Liver (tissue), 9 donors: ENCODE data around the gene EME1. TPM values are rescaled to one million over a fixed set of nuclear protein-coding genes. Genes with fewer than 3 reads are reported as not detected.

Experiments
- DNase-seq: peaks from one replicate; pipeline ENCODE4 v3.0.0-alpha.2; 2017; ENCODE audit warnings: low spot score
- H3K27ac ChIP-seq, 2 donors: one replicate each; pipeline ENCODE4 v1.7.0; 2013; ENCODE audit warnings: inconsistent platforms in 2 of 2, low read length in 2 of 2, control low read depth in 1 of 2, low read depth in 1 of 2, mild to moderate bottlenecking in 1 of 2
- H3K27me3 ChIP-seq, 4 donors: one replicate each; pipeline versions ENCODE4 v1.6.1 to v1.7.0; 2013; ENCODE audit warnings: low read length in 3 of 4, inconsistent platforms in 1 of 4, mild to moderate bottlenecking in 1 of 4, moderate library complexity in 1 of 4; ENCODE audit not compliant: control insufficient read depth in 4 of 4, insufficient read depth in 4 of 4
- H3K36me3 ChIP-seq, 4 donors: one replicate each; pipeline versions ENCODE4 v1.6.1 to v1.7.0; 2013; ENCODE audit warnings: low read length in 3 of 4, mild to moderate bottlenecking in 3 of 4, low read depth in 1 of 4, moderate library complexity in 1 of 4; ENCODE audit not compliant: control insufficient read depth in 4 of 4, insufficient read depth in 3 of 4
- H3K4me1 ChIP-seq, 4 donors: one replicate each; pipeline versions ENCODE4 v1.6.1 to v1.7.0; 2013; ENCODE audit warnings: low read length in 3 of 4, mild to moderate bottlenecking in 3 of 4, moderate library complexity in 1 of 4; ENCODE audit not compliant: control insufficient read depth in 4 of 4, insufficient read depth in 4 of 4
- H3K4me3 ChIP-seq, 3 donors: one replicate each; pipeline versions ENCODE4 v1.6.1 to v1.7.0; 2013; ENCODE audit warnings: low read length in 3 of 3, control low read depth in 1 of 3, low read depth in 1 of 3, mild to moderate bottlenecking in 1 of 3
- H3K9ac ChIP-seq, 2 donors: one replicate each; pipeline ENCODE4 v1.7.0; 2013; ENCODE audit warnings: low read length in 2 of 2, mild to moderate bottlenecking in 2 of 2, moderate library complexity in 2 of 2, control low read depth in 1 of 2, low read depth in 1 of 2
- H3K9me3 ChIP-seq, 4 donors: one replicate each; pipeline versions ENCODE4 v1.6.1 to v1.7.0; 2013; ENCODE audit warnings: low read length in 3 of 4; ENCODE audit not compliant: control insufficient read depth in 4 of 4
- ATF3 ChIP-seq: IDR thresholded peaks from 2 replicates; pipeline ENCODE4 v1.6.1; 2016; ENCODE audit warnings: antibody characterized with exemption
- CTCF ChIP-seq: fragments of 150-350 bp; IDR thresholded peaks from 2 replicates; pipeline ENCODE4 v1.5.1; 2017; ENCODE audit warnings: improper control_type of control experiment, low read depth, low read length; ENCODE audit not compliant: missing input control
- EGR1 ChIP-seq, 2 donors: IDR thresholded peaks; 2 replicates each; pipeline ENCODE4 v1.6.1; 2016 to 2018; ENCODE audit warnings: antibody characterized with exemption in 2 of 2, low read depth in 2 of 2
- FOXA1 ChIP-seq: IDR thresholded peaks from 2 replicates; pipeline ENCODE4 v1.6.1; 2016; ENCODE audit warnings: antibody characterized with exemption
- GABPA ChIP-seq, 2 donors: IDR thresholded peaks in 1 of 2; conservative IDR thresholded peaks in 1 of 2; 2 replicates each; pipeline ENCODE4 v1.6.1; 2016; ENCODE audit warnings: antibody characterized with exemption in 2 of 2, mild to moderate bottlenecking in 1 of 2, moderate library complexity in 1 of 2
- HNF4A ChIP-seq, 2 donors: conservative IDR thresholded peaks; 2 replicates each; pipeline ENCODE4 v1.6.1; 2016; ENCODE audit warnings: antibody characterized with exemption in 2 of 2, mild to moderate bottlenecking in 2 of 2
- HNF4G ChIP-seq: IDR thresholded peaks from 2 replicates; pipeline ENCODE4 v1.6.1; 2016; ENCODE audit warnings: antibody characterized with exemption
- JUND ChIP-seq, 2 donors: IDR thresholded peaks; 2 replicates each; pipeline ENCODE4 v1.6.1; 2016; ENCODE audit warnings: antibody characterized with exemption in 2 of 2
- MAX ChIP-seq: IDR thresholded peaks from 2 replicates; pipeline ENCODE4 v1.6.1; 2016; ENCODE audit warnings: antibody characterized with exemption
- NR2F2 ChIP-seq: IDR thresholded peaks from 2 replicates; pipeline ENCODE4 v1.6.1; 2016; ENCODE audit warnings: antibody characterized with exemption
- REST ChIP-seq: IDR thresholded peaks from 2 replicates; pipeline ENCODE4 v1.6.1; 2016; ENCODE audit warnings: antibody characterized with exemption, mild to moderate bottlenecking
- RXRA ChIP-seq, 2 donors: IDR thresholded peaks; 2 replicates each; pipeline ENCODE4 v1.6.1; 2017 to 2018; ENCODE audit warnings: antibody characterized with exemption in 2 of 2, mild to moderate bottlenecking in 1 of 2
- SP1 ChIP-seq: IDR thresholded peaks from 2 replicates; pipeline ENCODE4 v1.6.1; 2018; ENCODE audit warnings: antibody characterized with exemption, mild to moderate bottlenecking
- TAF1 ChIP-seq: conservative IDR thresholded peaks from 2 replicates; pipeline ENCODE4 v1.6.1; 2016; ENCODE audit warnings: antibody characterized with exemption, mild to moderate bottlenecking
- YY1 ChIP-seq: IDR thresholded peaks from 2 replicates; pipeline ENCODE4 v1.6.1; 2016; ENCODE audit warnings: antibody characterized with exemption, mild to moderate bottlenecking
- WGBS: extraction: QIAGEN DNeasy Blood & Tissue Kit; methylation state at CpG from one replicate; pipeline ENCODE4 v1.1.7; 2013; 5-methylcytosine and 5-hydroxymethylcytosine counted together
- polyA plus RNA-seq, 2 donors: library from polyadenylated mRNA; stranded (reverse) in 1 of 2; unstranded in 1 of 2; fragments of 200-250 nt in 1 of 2; fragments of >200 nt in 1 of 2; fragmentation: Nextera tagmentation in 1 of 2; extraction: Ambion mirVana in 1 of 2; gene quantifications; one replicate each; pipeline versions ENCODE4 v1.2.1 to v1.2.3, GENCODE V29; 2013 to 2015
- total RNA-seq, 2 donors: library from RNA; depleted of rRNA; stranded (reverse); fragments of >200 nt; gene quantifications; one replicate each; pipeline ENCODE4 v1.2.3, GENCODE V29; 2014
- donor health status: healthy.
- donor health status: healthy.
- donor health status: healthy.
- donor health status: healthy.
- donor health status: healthy.

EME1 gene
- total and polyA plus RNA-seq, 4 donors = 0.08 to 3.4 (median 0.35) TPM

- TF ChIP-seq TAF1 (no peak), HNF4A (conservative IDR thresholded peaks at IDR 0.05) (no peak), NR2F2 (no peak), FOXA1 (no peak), CTCF (no peak), REST (no peak), YY1 (no peak), GABPA (IDR thresholded peaks at IDR 0.05 in 1 of 2, conservative IDR thresholded peaks at IDR 0.05 in 1 of 2) (no peak), HNF4G (no peak), MAX (no peak), ATF3 (no peak)
- no peak for DNase-seq
- H3K9me3 ChIP-seq = no peaks in the 10 kb centered on the region
- H3K36me3 ChIP-seq = peaks cover 0 to 33% (median 15%) of the 10 kb centered on the region in 4 donors
- no peak overlapping the region for H3K9ac ChIP-seq
- H3K4me3 ChIP-seq = no peak overlapping the region
- H3K4me1 ChIP-seq = peaks cover 0 to 6% (median 3%) of the 10 kb centered on the region in 4 donors
- H3K27me3 ChIP-seq = no peaks in the 10 kb centered on the region
- WGBS = 91% methylated on average over 14 of the region's 14 CpGs
- H3K27ac ChIP-seq = no peak overlapping the region
Observed at GRCh38 chr17:50359998-50360461, 13.0 kb upstream of the EME1 start.

- peaks cover 0 to 6% (median 3%) of the 10 kb centered on the region in 4 donors for H3K4me1 ChIP-seq
- H3K9ac ChIP-seq = no peak overlapping the region
- 85% methylated on average over 11 of the region's 11 CpGs for WGBS
- peaks cover 0 to 34% (median 13%) of the 10 kb centered on the region in 4 donors for H3K36me3 ChIP-seq
- no peak for DNase-seq
- H3K27me3 ChIP-seq = no peaks in the 10 kb centered on the region
- H3K9me3 ChIP-seq = no peaks in the 10 kb centered on the region
- TF ChIP-seq JUND (IDR thresholded peaks at IDR 0.05) (no peak), RXRA (IDR thresholded peaks at IDR 0.05) (no peak), FOXA1 (no peak), GABPA (IDR thresholded peaks at IDR 0.05 in 1 of 2, conservative IDR thresholded peaks at IDR 0.05 in 1 of 2) (no peak), EGR1 (IDR thresholded peaks at IDR 0.05; ENCODE audit: low read depth in 2 of 2) (no peak), SP1 (no peak), ATF3 (no peak)
- no peak overlapping the region for H3K4me3 ChIP-seq
- no peak overlapping the region for H3K27ac ChIP-seq
Observed at GRCh38 chr17:50360486-50361115, 12.4 kb upstream of the EME1 start.
